NCI-H524 treated with DMSO at 0.1 percent for 48 hours (cell line): ENCODE data around the gene C16orf87.
"Not testable (repeated sequence)": the region's sequence is repeated elsewhere in the genome, so short reads cannot be mapped to it uniquely, and the experiment has no call there.

Source experiments
- DNase-seq: peaks from one replicate; lab custom pipeline; 2025; lab: John Stamatoyannopoulos, UW

The C16orf87 gene

GRCh38 chr16:46797501-46797900, 33.5 kb downstream of the C16orf87 start:
- no peak for DNase-seq

- no peak for DNase-seq
Measured at GRCh38 chr16:46796764-46797269, 34.2 kb downstream of the C16orf87 start.

DNA sequence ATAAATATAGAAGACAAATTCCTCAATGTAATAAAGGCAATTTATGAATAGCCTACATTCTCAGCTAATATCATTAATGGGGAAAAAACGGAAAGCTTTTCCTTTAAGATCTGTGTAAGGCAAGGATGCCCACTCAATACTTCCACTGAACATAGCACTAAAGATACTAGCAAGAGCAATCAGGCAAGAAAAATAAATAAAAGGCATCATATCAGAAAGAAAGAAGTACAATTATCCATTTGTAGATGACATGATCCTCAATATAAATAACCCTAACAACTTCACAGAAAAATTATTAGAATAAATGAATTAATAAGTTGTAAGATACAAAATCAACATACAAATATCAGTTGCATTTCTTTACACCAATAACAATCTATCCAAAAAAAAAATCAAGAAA, 37.1 kb downstream of the C16orf87 start:
- DNase-seq: no peak

DNA sequence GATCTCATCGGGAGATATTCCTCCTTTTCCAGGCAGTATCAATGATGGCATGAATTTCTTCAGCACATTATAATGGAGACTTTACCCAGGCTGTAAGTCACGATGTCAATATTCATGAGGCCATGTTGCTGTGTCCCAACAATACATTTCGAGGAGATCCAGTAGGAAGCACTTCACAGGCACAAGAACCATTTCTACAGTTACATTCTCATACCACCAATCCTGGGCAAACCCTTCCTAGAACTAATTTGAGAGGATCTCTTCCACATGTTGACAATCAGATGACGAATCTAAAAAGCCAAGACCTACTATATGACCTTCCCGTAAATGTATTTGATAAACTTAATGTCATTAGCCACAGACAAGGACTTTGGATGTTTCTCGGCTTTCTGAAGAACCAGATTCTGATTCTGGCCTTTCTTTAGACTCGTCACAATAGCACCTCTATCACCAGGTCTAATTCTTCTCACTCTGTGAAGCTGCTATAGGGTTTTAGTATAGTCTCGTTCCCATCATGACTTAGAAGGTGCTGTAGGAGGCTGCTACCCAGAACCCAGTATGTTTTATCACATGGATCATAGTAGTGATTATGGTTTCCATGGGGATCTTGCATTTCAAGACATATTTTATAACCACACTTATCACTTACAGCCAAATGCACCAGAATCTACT, 40.2 kb downstream of the C16orf87 start:
- no peak for DNase-seq

DNA sequence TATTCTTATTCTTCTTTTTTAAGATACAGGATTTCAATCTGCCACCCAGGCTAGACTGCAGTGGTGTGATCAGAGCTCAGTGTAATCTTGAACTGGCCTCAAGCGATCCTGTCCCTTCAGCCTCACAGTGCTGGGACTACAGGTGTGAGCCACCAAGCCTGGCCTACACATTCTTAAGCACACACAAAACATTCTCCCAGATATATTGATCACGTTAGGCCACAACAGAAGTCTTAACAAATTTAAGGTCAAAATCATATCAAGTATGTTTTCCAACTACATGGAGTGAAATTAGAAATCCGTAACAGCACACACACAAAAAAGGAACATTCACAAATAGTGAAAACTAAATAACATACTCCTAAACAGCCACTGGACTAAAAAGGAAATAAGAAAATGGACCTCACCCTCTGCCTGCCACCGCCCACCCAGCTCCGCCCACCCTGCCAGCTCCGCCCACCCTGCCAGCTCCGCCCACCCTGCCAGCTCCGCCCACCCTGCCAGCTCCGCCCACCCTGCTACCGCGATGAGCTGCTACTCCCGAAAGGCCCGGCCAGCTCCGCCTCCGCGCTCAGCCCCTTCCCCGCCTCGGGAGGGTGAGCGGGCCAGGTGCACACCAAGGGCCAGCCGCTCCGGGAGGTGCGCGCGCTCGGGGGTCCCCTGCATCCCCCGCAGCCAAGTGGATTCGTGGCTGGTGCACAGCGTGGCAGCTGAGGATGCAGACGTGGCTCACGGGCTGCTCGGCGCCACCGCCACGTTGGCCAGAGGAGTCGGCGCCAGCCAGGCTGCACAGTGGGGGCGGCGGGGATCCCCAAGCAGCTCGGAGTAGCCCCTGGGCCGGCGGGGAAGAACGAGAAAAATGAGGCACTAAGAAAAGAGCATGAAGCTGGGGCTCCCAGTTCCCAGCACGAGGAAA, 41.2 kb downstream of the C16orf87 start:
- no peak for DNase-seq

DNA sequence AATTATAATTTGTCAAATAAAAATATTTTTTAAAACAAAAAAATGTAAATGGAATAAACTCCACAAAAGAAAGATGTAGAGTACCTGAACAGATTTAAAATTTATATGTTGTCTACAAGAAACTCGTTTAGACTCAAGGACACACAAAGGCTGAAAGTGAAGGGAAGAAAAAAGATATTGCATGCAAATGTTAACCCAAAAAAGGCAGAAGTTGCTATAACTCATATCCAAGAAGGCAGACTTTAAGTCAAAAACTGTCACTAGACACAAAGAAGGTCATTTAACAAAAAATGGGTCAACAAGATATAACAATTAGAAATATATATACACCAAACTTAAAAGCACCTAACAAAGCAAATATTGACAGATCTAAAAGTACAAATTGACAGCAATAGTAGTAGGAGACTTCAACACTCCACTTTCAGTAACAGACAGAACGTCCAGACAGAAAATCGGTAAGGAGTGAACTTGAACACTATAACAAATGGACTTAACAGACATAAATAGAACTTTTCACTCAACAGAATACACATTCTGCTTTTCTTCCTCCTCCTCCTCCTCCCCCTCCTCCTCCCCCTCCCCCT, 42.0 kb downstream of the C16orf87 start:
- no peak for DNase-seq

- no peak for DNase-seq
Measured at GRCh38 chr16:46787909-46788308, 43.1 kb downstream of the C16orf87 start.

DNA sequence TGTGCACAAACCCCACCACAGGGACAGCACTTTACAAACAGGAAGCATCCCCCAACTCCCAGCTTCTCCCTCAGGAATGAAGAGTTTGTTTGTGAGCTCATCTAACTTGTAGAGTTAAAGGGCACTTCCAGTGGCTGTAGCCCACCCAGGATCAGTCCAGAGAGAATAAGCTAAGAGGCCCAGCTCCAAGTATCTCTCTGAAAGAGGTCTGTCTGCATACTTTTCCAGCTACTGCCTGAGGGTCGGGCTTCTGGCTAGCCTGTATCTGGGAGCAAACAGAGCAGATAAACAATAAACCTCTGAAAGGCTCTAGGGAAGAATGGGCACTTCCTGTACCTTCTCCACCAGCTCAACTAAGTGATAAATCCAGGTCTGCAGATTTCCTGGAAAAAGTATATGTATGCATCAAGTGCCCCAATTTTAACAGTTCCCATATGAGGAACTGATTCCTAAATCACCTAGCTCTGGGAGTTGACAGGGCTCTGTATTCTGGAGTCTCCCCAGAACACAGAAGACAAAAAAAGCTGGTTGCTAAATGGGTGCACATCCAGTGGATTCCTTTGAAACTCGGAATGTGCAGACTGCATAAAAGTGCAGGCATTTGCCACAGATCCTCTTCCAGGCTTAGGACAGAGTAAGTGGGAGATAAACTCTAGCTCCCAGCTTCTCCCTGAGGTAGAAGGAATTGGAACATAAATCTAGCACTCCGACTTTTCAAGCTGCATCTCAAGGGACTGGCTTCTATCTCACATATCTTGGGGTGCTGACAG, 45.7 kb downstream of the C16orf87 start:
- no peak for DNase-seq

- not testable (repeated sequence) for DNase-seq
Measured at GRCh38 chr16:46784569-46784968, 46.4 kb downstream of the C16orf87 start.

DNA sequence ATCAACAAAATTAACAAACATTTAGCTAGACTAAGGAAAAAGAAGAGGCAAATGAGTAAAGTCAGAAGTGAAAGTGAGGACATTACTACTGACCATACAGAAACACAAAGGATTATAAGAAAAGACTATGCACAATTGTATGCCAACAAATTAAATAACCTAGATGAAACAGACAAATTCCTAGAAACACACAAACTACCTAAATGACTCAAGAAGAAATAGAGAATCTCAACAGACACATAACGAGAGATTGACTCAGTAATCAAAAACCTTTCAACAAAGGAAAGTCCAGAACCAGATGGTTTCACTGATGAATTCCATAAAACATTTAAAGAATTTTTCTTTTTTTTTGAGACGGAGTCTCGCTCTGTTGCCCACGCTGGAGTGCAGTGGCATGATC, 47.2 kb downstream of the C16orf87 start:
- DNase-seq: no peak

DNA sequence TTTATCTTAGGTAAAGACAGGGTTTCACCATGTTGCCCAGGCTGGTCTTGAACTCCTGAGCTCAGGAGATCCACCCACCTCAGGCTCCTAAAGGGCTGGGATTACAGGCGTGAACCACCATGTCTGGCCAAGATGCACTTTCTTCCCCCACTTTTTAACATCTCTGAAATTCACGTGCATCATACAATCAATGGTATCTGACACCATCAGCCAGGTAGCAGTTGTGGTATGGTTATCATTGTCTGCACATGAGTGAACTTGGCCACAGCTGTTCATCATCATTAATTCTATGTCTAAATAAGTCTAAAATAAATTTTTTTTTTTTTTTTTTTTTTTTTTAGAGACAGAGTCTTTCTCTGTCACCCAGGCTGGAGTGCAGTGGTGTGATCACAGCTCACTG, 48.7 kb downstream of the C16orf87 start:
- DNase-seq: no peak

GRCh38 chr16:46777804-46778203, 53.2 kb downstream of the C16orf87 start:
- DNase-seq: no peak

DNA sequence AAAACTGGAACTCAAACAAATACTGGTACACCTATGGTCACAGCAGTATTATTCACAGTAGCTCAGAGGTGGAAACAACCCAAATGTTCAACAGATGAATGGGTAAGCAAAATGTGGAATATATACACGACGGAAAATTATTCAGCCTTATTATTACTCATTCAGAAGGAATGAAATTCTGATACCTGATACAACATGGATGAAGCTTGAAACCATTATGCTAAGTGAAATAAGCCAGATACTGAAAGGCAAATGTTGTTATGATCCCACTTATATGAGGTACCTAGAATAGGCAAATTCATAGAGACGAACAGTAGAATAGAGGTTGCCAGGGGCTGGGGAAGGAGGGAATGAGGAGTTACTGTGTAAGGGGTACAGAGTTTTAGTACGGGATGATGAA, 55.8 kb downstream of the C16orf87 start:
- DNase-seq: no peak

- no peak for DNase-seq
Measured at GRCh38 chr16:46774743-46775177, 56.2 kb downstream of the C16orf87 start.

DNA sequence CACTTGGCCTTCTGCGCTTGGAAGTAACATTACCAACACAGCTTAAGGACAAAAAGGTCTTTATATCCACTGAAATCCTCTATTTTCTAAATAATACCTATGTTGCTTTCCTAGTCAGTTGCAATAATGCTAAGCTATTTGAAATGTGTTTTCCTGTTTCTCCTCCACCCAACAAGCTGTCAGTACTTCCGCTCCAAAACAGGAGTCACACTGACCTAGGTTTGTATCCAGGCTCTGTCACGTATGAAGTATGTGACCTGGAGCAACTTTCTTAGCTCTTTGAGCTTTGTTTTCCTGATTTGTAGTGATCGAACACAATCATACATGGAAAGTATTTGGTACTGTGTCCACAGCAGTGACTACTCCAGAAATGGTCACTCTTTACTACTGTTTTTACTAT, 58.5 kb downstream of the C16orf87 start:
- DNase-seq: no peak

- peak; percentile 84 for DNase-seq
Measured at GRCh38 chr16:46768809-46769208, 62.2 kb downstream of the C16orf87 start.

DNA sequence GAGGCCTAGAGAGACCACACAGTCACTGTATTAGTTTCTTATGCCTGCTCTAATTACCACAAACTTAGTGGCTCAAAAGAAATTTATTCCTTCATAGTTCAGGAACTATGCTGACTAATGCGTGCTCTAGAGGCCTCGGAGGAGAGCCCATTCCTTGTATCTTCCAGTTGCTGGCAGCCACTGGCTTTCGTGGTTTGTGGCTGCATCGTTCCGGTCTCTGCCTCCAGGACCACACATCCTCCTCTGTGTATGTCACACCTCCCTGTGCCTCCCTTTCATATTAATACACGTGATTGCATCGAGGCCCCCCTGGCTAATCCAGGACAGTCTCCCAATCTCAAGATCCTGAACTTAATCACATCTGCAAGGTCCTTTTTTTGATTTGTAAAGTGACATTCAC, 65.9 kb downstream of the C16orf87 start:
- DNase-seq: no peak

GRCh38 chr16:46763147-46763546, 67.8 kb downstream of the C16orf87 start:
- DNase-seq: peak; percentile 19

DNA sequence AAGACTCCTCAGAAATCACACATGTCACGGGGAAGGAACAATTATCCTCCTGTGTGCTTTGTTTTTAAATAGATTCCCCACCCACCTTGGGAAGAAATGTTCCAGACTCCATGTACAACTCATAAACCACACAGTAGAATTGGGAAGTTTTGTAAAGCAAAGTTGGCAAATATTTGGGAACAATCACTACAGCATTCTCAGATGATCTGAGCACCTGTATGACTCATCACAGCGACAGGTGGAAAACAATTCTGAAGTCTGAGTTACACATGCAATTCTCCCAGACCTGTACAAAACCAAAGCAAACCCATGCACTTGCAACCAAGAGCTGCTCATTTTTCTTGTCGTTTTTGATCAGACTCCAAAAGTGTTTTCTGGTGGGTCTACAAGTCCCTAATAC, 68.4 kb downstream of the C16orf87 start:
- DNase-seq: no peak

DNA sequence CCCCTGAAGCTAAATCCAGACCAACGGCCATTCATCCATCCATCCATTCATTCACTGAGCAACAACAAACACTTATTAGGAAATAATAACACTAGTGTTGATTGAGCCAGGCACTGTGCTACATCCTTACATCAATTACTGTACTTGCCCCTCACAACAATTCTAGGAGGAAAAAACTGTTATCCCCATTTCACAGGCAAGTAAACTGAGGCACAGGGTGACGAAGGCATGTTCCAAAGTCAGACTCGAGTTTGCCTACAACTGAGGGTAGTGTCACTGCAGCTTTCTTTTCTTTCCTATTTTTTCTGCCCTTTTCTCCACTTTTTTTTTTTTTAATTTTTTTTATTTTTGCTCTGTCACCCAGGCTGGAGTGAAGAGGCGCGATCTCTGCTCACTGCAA, 71.7 kb downstream of the C16orf87 start:
- no peak for DNase-seq

DNA sequence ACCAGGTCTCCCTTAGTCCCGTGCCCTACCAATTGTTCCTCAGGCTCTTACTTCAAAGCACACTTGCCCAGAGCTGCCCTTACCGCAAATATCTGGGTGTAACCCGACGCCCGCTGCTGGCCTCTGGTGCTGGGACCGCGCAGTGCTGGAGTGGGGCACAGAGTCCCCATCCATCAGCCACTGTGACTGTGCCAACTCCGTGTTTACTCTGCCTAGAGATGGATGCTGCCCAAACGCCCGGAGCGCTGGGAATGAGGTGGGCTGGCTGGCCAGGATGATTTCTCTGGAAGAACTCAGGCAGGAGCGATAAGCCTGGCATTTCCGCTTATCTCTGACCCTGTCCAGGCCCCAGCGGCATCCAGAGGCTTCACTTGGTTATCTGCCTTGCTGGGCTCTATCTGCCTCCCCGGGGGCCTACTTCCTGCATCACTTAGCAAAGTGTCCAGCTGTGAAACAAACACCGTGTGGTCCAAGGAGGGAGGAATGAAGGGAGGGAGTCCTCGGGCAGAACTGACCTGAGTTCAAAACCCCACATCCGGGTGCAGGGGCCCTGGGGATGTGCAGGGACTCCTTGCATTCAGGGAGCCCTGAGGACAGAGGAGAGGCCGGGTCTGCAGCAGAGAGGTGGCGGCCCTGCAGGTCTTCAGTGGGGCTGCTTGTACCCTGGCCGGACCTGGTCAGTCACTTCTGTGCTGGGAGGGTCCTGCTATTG, 73.5 kb downstream of the C16orf87 start:
- DNase-seq: no peak
